HAP-1 (cell line): ENCODE data around the gene PTPN4.

Source experiments
- DNase-seq, 2 experiments: peaks; one replicate each; pipeline ENCODE4 v3.0.0-alpha.2; 2016 to 2020; ENCODE audit warnings: low spot score in 2 of 2
- H3K27me3 ChIP-seq: fragments of 250-450 bp; sonication (Bioruptor Pico); 2 replicates; pipeline ENCODE4 v1.5.1; 2020; ENCODE audit warnings: low read depth, mild to moderate bottlenecking, moderate library complexity
- H3K36me3 ChIP-seq: fragments of 250-450 bp; sonication (Bioruptor Pico); replicated peaks from 2 replicates; pipeline ENCODE4 v1.5.1; 2020; ENCODE audit warnings: mild to moderate bottlenecking
- H3K4me1 ChIP-seq: fragments of 250-450 bp; sonication (Bioruptor Pico); 2 replicates; pipeline ENCODE4 v1.5.1; 2020; ENCODE audit warnings: mild to moderate bottlenecking
- H3K4me3 ChIP-seq: fragments of 250-450 bp; sonication (Bioruptor Pico); 2 replicates; pipeline ENCODE4 v1.5.1; 2020; ENCODE audit warnings: mild to moderate bottlenecking, moderate library complexity
- H3K9me3 ChIP-seq: fragments of 250-450 bp; sonication (Bioruptor Pico); 2 replicates; pipeline ENCODE4 v1.5.1; 2020; ENCODE audit warnings: mild to moderate bottlenecking, moderate library complexity
- in situ Hi-C: fragments of 300-500 bp; cut with MboI; formaldehyde crosslinking; loops from 3 replicates; pipeline ENCODE4 v1.14.3; 2020; ENCODE audit warnings: low sequenced_read_pairs, inconsistent platforms, mixed read lengths

Gene PTPN4

DNA sequence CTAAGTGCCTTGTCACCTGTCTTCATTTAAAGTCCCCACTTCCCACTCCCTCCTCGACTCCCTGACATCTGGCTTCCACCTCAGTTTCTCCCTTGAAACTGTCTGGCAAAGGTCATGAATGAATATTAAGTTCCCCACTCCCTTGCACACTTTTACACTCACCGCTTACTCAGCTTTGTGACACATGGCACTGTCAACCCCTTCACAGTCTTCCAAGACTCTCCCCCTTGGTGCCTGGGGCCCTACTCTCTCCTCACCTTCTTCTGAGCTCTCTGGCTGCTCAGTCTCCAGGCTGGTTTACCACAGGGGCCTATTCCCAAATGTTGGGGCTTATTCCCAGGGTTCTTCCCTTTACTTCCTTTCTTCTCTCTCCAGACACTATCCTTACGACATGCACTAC is 17.9 kb upstream of the PTPN4 start:
- Histone ChIP-seq H3K9me3 (no peaks in the 10 kb centered on the region), H3K4me1 (no peaks in the 10 kb centered on the region), H3K4me3 (no peak overlapping the region), H3K36me3 (no peaks in the 10 kb centered on the region), H3K27me3 (peaks cover 11% of the 10 kb centered on the region)
- DNase-seq, result no peak
- in situ Hi-C loops, result no loop called here

DNA sequence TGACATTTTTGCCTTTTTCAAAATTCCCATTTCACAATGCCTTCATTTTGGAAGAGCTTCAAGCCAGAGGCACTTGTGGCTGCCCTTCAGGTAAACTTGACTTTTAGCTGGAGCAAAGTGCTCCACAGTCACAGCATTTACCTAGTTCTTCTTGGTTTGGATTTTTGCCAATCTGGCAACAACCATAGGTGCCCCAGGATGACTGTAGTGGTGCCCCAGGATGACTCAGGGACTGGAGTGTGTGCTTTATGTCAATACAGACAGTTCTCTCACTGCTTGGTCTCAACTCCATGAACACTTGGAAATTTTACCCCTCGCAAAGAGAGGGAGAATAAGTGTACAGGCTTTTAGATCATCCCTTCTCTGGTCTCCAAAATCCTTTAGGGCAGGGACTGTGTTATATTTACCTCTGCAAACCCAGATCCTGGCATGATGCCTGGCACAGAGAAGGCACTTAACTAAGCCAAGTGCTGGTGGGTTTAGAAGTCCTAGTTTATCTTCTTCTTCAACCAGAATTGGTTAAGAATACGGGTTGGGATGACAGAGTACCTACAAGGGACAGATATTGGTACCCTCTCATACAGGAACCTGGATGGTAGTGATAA is 15.3 kb upstream of the PTPN4 start:
- Histone ChIP-seq H3K36me3 (no peaks in the 10 kb centered on the region), H3K4me1 (no peaks in the 10 kb centered on the region), H3K27me3 (peaks cover 11% of the 10 kb centered on the region), H3K9me3 (no peaks in the 10 kb centered on the region), H3K4me3 (no peak overlapping the region)
- in situ Hi-C loops, result no loop called here
- no peak for DNase-seq

DNA sequence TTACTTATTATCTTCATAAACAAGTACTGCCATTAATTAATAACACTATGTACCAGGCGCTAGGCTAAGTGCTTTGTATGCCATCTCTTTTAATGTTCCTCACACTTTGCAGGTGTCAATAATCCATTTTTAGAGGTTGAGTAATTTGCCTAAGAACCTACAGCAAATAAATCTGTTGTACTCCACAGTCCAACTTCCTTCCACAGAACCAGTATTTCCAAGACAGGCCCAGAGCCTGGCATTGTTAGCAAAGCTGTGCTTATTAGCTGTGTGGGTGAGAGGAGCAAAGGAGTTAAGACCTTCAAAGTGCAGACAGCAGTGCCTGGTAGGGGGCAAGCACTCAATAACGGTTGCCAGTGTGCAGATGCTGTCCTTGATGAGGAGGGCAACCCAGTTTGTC is 14.2 kb upstream of the PTPN4 start:
- no peaks in the 10 kb centered on the region for H3K4me1 ChIP-seq
- H3K27me3 ChIP-seq, result peaks cover 13% of the 10 kb centered on the region
- H3K4me3 ChIP-seq, result no peak overlapping the region
- no peaks in the 10 kb centered on the region for H3K36me3 ChIP-seq
- no peak for DNase-seq
- in situ Hi-C loops, result no loop called here
- no peaks in the 10 kb centered on the region for H3K9me3 ChIP-seq

DNA sequence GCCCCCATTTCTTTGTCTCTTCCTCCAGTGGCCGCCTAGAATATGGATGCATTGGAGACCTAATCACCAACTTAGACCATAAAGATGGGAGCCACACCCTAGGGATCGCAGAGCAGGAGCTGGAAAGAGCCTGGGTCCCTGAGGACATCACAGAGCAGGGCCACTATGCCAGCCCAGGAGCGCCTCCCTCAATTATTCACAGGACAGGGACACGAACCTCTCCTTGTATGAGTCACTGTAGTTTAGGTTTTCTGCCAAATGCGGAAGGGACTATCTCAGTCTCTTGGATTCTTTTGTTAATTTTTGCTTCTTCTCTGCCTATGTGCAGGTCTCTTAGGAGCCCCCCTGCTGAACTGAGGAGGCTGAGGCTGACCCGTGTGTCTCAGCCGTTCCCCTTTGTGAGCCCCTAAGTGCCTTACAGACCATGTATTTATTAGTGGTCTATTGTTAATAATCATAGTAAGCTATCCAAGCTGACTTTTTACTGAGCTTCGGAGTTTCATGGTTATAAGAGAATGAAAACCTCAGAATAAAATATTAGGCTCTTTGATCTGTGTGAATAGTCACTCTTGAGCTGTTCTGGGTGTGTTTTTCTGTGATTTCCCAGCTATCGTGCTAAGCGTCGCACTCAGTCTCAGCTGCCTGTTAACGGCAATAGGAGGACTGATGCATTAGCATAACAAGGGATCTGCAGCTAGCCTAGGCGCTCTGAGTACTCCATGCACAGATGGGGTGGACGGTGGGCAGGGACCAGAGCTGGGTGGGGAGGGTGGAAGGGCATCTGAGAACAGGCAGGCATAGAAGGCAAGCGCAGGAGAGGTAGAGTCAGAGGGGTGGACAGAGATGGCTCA is 12.7 kb upstream of the PTPN4 start:
- in situ Hi-C loops, result no loop called here
- H3K27me3 ChIP-seq, result peaks cover 16% of the 10 kb centered on the region
- DNase-seq, result no peak
- H3K4me3 ChIP-seq, result no peak overlapping the region
- H3K36me3 ChIP-seq, result no peaks in the 10 kb centered on the region
- H3K9me3 ChIP-seq, result no peaks in the 10 kb centered on the region
- H3K4me1 ChIP-seq, result no peaks in the 10 kb centered on the region

DNA sequence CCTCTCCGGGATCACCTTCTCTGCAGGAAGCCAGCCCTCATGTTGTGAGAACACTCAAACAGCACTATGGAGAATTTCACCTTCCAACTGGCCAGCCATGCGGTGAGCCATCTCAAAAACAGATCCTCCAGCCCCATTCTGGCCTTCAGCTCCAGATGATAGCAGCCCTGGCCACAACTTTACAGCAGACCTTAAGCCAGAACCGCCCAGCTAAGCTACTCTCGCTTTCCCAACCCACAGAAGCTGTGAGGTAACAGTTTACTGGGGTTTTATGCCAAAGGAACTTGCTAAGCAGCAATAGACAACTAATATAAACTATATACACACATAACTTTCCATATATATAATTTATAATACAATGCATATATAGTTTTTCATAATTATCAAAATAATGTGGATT is 11.6 kb upstream of the PTPN4 start:
- in situ Hi-C loops, result no loop called here
- no peak for DNase-seq

DNA sequence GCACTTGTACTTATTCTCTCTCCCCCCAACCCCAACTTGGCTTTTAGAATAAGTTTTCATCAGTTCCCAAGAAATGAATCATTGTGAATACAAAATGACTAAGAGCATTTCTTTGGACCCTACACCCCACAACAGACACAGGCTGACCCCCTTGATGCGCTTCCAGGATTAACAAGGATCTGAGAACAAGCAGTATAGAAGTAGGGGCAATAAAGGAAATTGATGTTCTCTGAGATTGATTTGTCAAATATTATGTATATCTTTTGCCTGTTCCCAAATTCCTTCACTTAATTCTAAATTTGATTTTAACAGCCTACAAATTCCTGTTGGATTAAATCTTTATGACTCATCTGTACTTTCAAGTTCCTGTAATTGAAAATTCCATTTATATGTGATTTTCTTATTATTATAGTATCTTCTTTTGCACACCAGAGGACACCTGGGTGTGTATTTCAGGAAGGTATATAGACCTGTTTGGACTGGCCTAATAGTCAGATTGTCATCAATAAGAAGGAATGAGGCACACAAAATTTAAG is 10.2 kb upstream of the PTPN4 start:
- H3K9me3 ChIP-seq, result no peaks in the 10 kb centered on the region
- in situ Hi-C loops, result no loop called here
- DNase-seq, result no peak
- no peaks in the 10 kb centered on the region for H3K36me3 ChIP-seq
- H3K27me3 ChIP-seq, result peaks cover 15% of the 10 kb centered on the region
- no peaks in the 10 kb centered on the region for H3K4me1 ChIP-seq
- H3K4me3 ChIP-seq, result no peak overlapping the region

More for the DNA sequence above, 11.6 kb upstream of the PTPN4 start:
- H3K27me3 ChIP-seq, result peaks cover 17% of the 10 kb centered on the region
- H3K4me1 ChIP-seq, result no peaks in the 10 kb centered on the region
- H3K9me3 ChIP-seq, result no peaks in the 10 kb centered on the region
- H3K4me3 ChIP-seq, result no peak overlapping the region
- H3K36me3 ChIP-seq, result no peaks in the 10 kb centered on the region

DNA sequence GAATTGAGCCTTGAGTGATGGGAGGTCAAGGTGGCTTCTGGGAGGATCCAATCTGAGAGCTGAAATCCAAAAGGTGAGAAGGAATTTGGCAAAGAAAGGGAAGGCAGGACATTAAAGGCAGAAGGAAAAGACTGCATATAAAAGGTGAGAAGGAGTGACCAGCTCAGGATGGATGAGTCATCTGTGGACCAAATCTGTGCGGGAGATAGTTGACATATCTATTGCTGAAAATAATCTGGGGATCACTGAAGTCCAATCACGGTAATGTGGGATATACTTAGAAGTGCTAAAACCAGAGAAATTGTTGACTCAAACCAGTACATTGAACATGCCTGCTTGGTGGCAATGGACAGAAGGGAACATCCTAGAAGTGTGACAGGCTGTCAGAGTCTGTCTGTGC is 8.0 kb upstream of the PTPN4 start:
- H3K36me3 ChIP-seq, result no peaks in the 10 kb centered on the region
- no peaks in the 10 kb centered on the region for H3K4me1 ChIP-seq
- no peak overlapping the region for H3K4me3 ChIP-seq
- no peak for DNase-seq
- no peaks in the 10 kb centered on the region for H3K9me3 ChIP-seq
- in situ Hi-C loops, result no loop called here
- peaks cover 7% of the 10 kb centered on the region for H3K27me3 ChIP-seq

DNA sequence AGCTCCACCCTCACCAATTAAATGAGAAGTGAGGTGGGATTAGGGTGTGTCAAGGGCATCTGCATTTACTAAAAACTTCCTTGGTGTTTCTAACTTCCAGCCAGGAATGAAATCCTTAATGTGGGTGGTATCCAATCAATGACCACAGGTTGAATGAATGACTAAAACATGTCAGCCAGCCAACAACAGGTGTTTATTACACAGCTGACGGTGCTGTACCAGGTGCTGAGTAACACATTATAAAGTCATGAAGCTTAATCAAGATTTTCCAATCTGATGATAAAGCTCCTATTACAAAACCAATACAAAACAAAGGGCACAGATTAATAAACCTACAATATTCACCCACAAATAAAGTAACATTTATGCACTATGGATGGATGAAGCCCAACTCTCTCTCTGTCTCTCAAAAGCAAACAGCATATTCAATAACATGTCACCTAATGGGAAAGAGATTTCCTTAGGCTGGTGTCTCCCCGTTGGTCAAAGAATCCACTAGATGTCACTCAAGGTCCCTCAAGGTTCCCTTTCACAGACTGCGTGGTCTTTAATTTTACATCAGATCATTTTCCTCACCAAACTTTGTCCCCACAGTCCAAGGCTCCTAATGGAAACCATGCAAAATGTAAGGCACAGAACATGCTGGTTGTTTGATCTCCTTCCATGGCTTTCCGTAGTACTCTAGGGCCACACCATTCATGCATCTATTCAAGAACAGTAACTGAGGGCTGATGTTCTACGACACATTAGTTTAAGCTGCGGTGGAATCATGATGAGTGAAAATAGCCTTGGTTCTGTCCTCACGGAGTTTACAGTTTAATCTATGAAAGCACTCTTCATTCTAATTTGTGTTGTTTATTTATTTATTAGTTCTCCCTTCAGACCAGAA is 6.4 kb upstream of the PTPN4 start:
- in situ Hi-C loops, result no loop called here
- no peaks in the 10 kb centered on the region for H3K9me3 ChIP-seq
- DNase-seq, result peak; percentile 36 to 68
- H3K36me3 ChIP-seq, result no peaks in the 10 kb centered on the region
- H3K27me3 ChIP-seq, result peaks cover 7% of the 10 kb centered on the region; the same call in 1 of the 2 replicates
- H3K4me3 ChIP-seq, result no peak overlapping the region
- H3K4me1 ChIP-seq, result no peaks in the 10 kb centered on the region

DNA sequence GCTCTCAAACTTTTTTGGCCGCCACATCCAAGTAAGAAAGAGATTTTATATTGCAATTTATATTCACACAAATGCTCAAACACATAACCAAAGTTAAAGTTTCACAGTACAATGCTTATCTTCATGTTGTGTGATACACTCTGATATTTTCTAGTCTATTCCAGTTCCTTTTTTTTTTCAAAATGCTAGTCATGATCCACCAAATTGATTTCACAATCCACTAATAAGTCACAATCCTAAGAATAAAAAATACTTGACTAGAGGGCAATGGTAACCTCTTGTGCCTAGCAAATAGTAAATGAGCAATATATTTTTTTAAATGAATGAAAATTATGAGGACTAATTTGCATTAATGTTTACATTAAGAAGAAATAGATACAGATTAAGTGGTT is 5.8 kb upstream of the PTPN4 start:
- H3K36me3 ChIP-seq, result no peaks in the 10 kb centered on the region
- in situ Hi-C loops, result no loop called here
- no peak overlapping the region for H3K4me3 ChIP-seq
- H3K9me3 ChIP-seq, result no peaks in the 10 kb centered on the region
- no peaks in the 10 kb centered on the region for H3K4me1 ChIP-seq
- no peak for DNase-seq
- H3K27me3 ChIP-seq, result peaks cover 7% of the 10 kb centered on the region; the same call in 1 of the 2 replicates

DNA sequence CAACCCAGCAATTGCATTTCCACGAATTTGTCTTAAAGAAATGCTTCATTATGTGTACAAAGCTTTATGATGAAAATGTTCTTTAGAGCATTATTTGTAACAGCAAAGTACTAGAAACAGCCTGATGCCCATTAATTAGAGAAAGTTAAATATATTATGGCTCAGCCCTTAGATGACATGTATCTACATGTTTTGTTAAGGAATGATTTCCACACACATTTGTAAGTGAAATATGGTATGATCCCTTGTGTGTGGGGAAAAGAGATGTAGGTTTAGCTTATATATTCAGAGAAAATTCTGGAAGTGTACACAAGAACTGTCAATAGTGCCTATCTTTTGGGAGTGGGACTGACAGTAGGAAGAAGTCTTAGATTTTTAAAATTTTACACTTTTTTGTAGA is 3.8 kb upstream of the PTPN4 start:
- in situ Hi-C loops, result no loop called here
- H3K4me3 ChIP-seq, result no peak overlapping the region

DNA sequence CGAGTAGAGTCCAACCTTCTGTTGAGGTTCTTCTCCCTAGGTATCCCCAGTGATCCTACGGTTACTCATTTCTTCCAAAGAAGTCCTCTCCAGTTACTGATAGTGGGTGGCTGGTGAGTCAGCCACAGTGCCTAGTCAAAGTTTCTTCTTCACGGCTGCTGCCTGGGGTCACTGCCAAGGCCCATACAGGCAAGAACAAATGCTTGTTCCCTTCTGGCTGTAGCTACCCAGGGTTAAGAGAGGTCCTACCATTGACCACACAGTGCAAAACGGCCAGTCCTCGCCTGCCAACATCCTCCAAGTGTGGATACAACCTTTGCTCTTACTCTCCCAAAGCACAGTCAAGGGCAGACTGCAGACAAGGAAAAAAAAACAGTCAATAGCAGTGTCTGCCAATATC is 2.9 kb upstream of the PTPN4 start:
- H3K27me3 ChIP-seq, result 0 out of 2 replicates have a peak, but pooled peaks cover 3% of the 10 kb centered on the region
- no peaks in the 10 kb centered on the region for H3K9me3 ChIP-seq
- no peaks in the 10 kb centered on the region for H3K36me3 ChIP-seq
- no peak for DNase-seq
- no peaks in the 10 kb centered on the region for H3K4me1 ChIP-seq
- H3K4me3 ChIP-seq, result no peak overlapping the region
- in situ Hi-C loops, result no loop called here

More for the DNA sequence above, 3.8 kb upstream of the PTPN4 start:
- no peaks in the 10 kb centered on the region for H3K4me1 ChIP-seq
- H3K36me3 ChIP-seq, result no peaks in the 10 kb centered on the region
- H3K9me3 ChIP-seq, result no peaks in the 10 kb centered on the region
- DNase-seq, result no peak
- H3K27me3 ChIP-seq, result 0 out of 2 replicates have a peak, but pooled peaks cover 4% of the 10 kb centered on the region

DNA sequence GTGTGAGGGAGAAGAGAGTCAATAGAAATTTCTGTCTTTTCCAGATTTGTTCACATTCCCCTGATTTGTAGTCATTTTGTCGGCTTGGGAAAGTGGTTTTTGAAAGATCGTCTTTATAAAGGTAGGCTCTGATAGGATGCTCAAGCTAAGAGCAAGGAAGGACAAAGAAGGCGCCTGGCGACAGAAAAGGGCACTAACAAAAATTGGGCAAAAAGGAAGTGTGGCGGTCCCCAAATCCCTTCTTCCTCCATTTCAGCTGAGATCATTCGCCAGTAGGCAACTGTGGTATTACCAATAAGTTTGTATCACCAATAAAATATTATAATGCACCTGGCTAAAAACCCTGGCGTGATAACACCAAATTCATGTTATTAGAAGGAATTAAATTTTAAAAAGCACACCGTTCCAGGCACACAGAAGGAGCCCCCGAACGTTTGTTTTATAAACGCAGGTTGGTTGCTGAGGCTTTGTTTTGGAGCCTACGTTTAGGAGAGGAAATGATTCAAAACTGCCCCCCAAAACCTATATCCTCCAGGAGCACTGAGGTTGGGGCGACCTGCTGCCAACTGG is 756 bp upstream of the PTPN4 start:
- in situ Hi-C loops, result no loop called here
- no peak for DNase-seq

DNA sequence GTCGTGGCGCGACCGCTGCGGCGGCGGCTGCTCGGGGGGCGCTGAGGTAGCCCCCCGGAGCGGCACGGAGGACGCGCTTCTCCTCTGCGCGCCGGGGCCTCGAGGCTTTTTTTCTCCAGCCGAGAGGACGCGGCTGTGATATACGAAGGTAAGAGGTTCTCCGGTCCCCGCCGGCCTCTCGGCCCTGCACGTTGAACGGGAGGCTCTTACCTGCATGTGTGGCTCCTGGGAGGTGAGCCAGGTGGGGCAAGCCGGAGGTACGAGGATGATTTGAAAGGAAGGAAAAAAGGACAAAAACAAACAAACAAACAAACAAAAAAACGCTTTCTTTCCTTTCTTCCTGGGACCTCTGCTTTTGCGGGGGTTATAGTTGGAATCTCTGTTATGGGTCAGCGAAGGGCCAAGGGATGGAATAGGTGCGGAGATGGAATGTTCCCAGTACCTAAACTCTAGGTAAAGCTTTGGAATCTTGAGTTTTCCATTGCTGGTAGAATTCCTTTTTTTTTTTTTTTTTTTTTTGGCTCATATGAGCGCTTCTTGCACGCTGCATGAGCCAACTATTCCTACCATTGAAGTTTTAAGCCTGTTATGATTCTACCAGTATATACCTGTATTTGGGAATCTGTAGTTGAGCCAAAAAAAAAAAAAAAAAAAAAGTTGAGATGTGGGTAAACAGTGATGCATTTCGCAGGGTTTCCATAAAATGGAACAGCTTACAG is 674 bp downstream of the PTPN4 start:
- H3K27me3 ChIP-seq, result no peaks in the 10 kb centered on the region
- no peaks in the 10 kb centered on the region for H3K36me3 ChIP-seq
- in situ Hi-C loops, result no loop called here
- peaks cover 13% of the 10 kb centered on the region for H3K4me1 ChIP-seq
- DNase-seq, result peak in 1 of 2 experiments; percentile 47
- no peaks in the 10 kb centered on the region for H3K9me3 ChIP-seq
- H3K4me3 ChIP-seq, result peak overlapping the region; percentile 73

More for the DNA sequence above, 756 bp upstream of the PTPN4 start:
- H3K36me3 ChIP-seq, result no peaks in the 10 kb centered on the region
- no peaks in the 10 kb centered on the region for H3K9me3 ChIP-seq
- H3K27me3 ChIP-seq, result no peaks in the 10 kb centered on the region
- peak overlapping the region; percentile 73 for H3K4me3 ChIP-seq
- peaks cover 13% of the 10 kb centered on the region for H3K4me1 ChIP-seq
